GM23338 (cell line): ENCODE results near the gene SLC22A17. TPM values are rescaled to one million over a fixed set of nuclear protein-coding genes. Genes with fewer than 3 reads are reported as not detected.

Experiments
- ATAC-seq: fragments of 200-7000 bp; cut with Tn5 transposase; 3 replicates; pipeline ENCODE4 v1.9.1; 2020
- DNase-seq: peaks from one replicate; pipeline ENCODE4 v3.0.0-alpha.2; 2015; ENCODE audit warnings: low spot score
- H2AFZ ChIP-seq: fragments of 200-600 bp; sonication (generic); 2 replicates; pipeline ENCODE4 v1.8.0; 2016; ENCODE audit warnings: antibody characterized with exemption, mild to moderate bottlenecking, moderate library complexity
- H3F3A ChIP-seq: fragments of 200-600 bp; sonication (generic); replicated peaks from 2 replicates; pipeline ENCODE4 v1.8.0; 2017; ENCODE audit warnings: antibody characterized with exemption, mixed run types, low read depth
- H3K27ac ChIP-seq: fragments of 200-600 bp; sonication (generic); 2 replicates; pipeline ENCODE4 v1.6.1; 2016; ENCODE audit warnings: low read depth
- H3K27me3 ChIP-seq: fragments of 200-600 bp; sonication (generic); 2 replicates; pipeline ENCODE4 v1.8.0; 2016; ENCODE audit warnings: mild to moderate bottlenecking, mixed run types, moderate library complexity; ENCODE audit not compliant: insufficient read depth
- H3K36me3 ChIP-seq: fragments of 200-600 bp; sonication (generic); 2 replicates; pipeline ENCODE4 v1.8.0; 2016; ENCODE audit warnings: mild to moderate bottlenecking; ENCODE audit not compliant: insufficient read depth
- H3K4me1 ChIP-seq: fragments of 200-600 bp; sonication (generic); 2 replicates; pipeline ENCODE4 v1.8.0; 2016; ENCODE audit warnings: mild to moderate bottlenecking, moderate library complexity; ENCODE audit not compliant: insufficient read depth
- H3K4me2 ChIP-seq: fragments of 200-600 bp; sonication (generic); 2 replicates; pipeline ENCODE4 v1.7.1; 2017; ENCODE audit warnings: mixed run types
- H3K4me3 ChIP-seq: fragments of 200-600 bp; sonication (generic); 2 replicates; pipeline ENCODE4 v1.6.1; 2016; ENCODE audit warnings: mixed run types
- H3K79me2 ChIP-seq: fragments of 200-600 bp; sonication (generic); replicated peaks from 2 replicates; pipeline ENCODE4 v1.8.0; 2017; ENCODE audit warnings: mild to moderate bottlenecking; ENCODE audit not compliant: insufficient read depth
- H3K9me2 ChIP-seq: fragments of 200-600 bp; sonication (generic); 2 replicates; pipeline ENCODE4 v1.8.0; 2017; ENCODE audit not compliant: insufficient read depth
- H4K20me1 ChIP-seq: fragments of 200-600 bp; sonication (generic); replicated peaks from 2 replicates; pipeline ENCODE4 v1.8.0; 2017; ENCODE audit warnings: mild to moderate bottlenecking; ENCODE audit not compliant: insufficient read depth
- H3K27ac Mint-ChIP-seq: 2 replicates; pipeline ENCODE4 v1.8.0; 2020; ENCODE audit warnings: inconsistent platforms, mild to moderate bottlenecking, moderate library complexity, mixed read lengths
- H3K27me3 Mint-ChIP-seq: 3 replicates; pipeline ENCODE4 v1.8.0; 2022; ENCODE audit warnings: low read depth, mild to moderate bottlenecking, moderate library complexity, mixed read lengths, inconsistent platforms; ENCODE audit not compliant: insufficient read depth, poor library complexity
- H3K36me3 Mint-ChIP-seq: 3 replicates; pipeline ENCODE4 v1.8.0; 2021; ENCODE audit warnings: low read depth, mild to moderate bottlenecking, inconsistent platforms, moderate library complexity, mixed read lengths
- H3K4me1 Mint-ChIP-seq: 3 replicates; pipeline ENCODE4 v1.8.0; 2020; ENCODE audit warnings: mild to moderate bottlenecking, inconsistent platforms, mixed read lengths
- H3K4me3 Mint-ChIP-seq: 3 replicates; pipeline ENCODE4 v1.8.0; 2021; ENCODE audit warnings: moderate library complexity, mild to moderate bottlenecking, inconsistent platforms, mixed read lengths
- H3K9me3 Mint-ChIP-seq: 3 replicates; pipeline ENCODE4 v1.8.0; 2020; ENCODE audit warnings: moderate library complexity, mild to moderate bottlenecking, inconsistent platforms, mixed read lengths
- CREB1 ChIP-seq: fragments of 250-450 bp; sonication (Bioruptor Pico); IDR thresholded peaks from 2 replicates; pipeline ENCODE4 v1.5.0; 2020; ENCODE audit warnings: low read depth, mild to moderate bottlenecking, moderate library complexity
- EZH2 ChIP-seq: fragments of 200-600 bp; sonication (generic); IDR thresholded peaks from one replicate; pipeline ENCODE4 v1.8.0; 2017; ENCODE audit warnings: antibody characterized with exemption, mild to moderate bottlenecking, low read depth; ENCODE audit not compliant: unreplicated experiment
- EZH2phosphoT487 ChIP-seq: fragments of 200-600 bp; sonication (generic); IDR thresholded peaks from one replicate; pipeline ENCODE4 v1.8.1; 2018; ENCODE audit warnings: antibody characterized with exemption; ENCODE audit not compliant: unreplicated experiment
- JUNB ChIP-seq: IDR thresholded peaks from one replicate; pipeline ENCODE4 v1.6.1; 2016; ENCODE audit warnings: antibody characterized with exemption; ENCODE audit not compliant: unreplicated experiment
- NANOG ChIP-seq: IDR thresholded peaks from 2 replicates; pipeline ENCODE4 v1.6.1; 2016; ENCODE audit warnings: antibody characterized with exemption, borderline replicate concordance
- POLR2AphosphoS5 ChIP-seq: IDR thresholded peaks from 2 replicates; pipeline ENCODE4 v1.6.1; 2016; ENCODE audit warnings: antibody characterized with exemption, low read depth
- STAT1 ChIP-seq: IDR thresholded peaks from one replicate; pipeline ENCODE4 v1.6.1; 2016; ENCODE audit warnings: antibody characterized with exemption; ENCODE audit not compliant: unreplicated experiment
- ZNF114 ChIP-seq: fragments of 250-450 bp; sonication (Bioruptor Pico); IDR thresholded peaks from 2 replicates; pipeline ENCODE4 v1.5.0; 2020; ENCODE audit warnings: mild to moderate bottlenecking, moderate library complexity
- ZNF331 ChIP-seq: fragments of 250-450 bp; sonication (Bioruptor Pico); IDR thresholded peaks from 2 replicates; pipeline ENCODE4 v1.5.0; 2020; ENCODE audit warnings: low read depth, mild to moderate bottlenecking, moderate library complexity
- polyA plus RNA-seq: library from polyadenylated mRNA; unstranded; fragments of >200 nt; fragmentation: Nextera tagmentation; extraction: Ambion mirVana; gene quantifications from 2 replicates; pipeline ENCODE4 v1.2.1, GENCODE V29; 2016
- total RNA-seq: library from RNA; depleted of rRNA; stranded (reverse); fragments of >200 nt; shearing (Covaris generic); gene quantifications from 2 replicates; pipeline ENCODE4 v1.2.3, GENCODE V29; 2014
- TF ChIP-seq, protein P1 (sequence below): fragments of 250-450 bp; sonication (Bioruptor Pico); IDR thresholded peaks from 2 replicates; pipeline ENCODE4 v1.5.0; 2020; ENCODE audit warnings: mild to moderate bottlenecking, moderate library complexity
- TF ChIP-seq, protein P2 (sequence below): IDR thresholded peaks from 2 replicates; pipeline ENCODE4 v1.6.1; 2016; ENCODE audit warnings: antibody characterized with exemption
- TF ChIP-seq, protein P3 (sequence below), 2 experiments: fragments of 200-600 bp in 1 of 2; sonication (generic) in 1 of 2; conservative IDR thresholded peaks; 2 replicates each; pipeline versions ENCODE4 v1.5.1 to v1.6.1; 2016 to 2017; ENCODE audit warnings: antibody characterized with exemption in 2 of 2, low read depth in 2 of 2, mild to moderate bottlenecking in 2 of 2, moderate library complexity in 1 of 2
- TF ChIP-seq, protein P4 (sequence below): IDR thresholded peaks from one replicate; pipeline ENCODE4 v1.6.1; 2018; ENCODE audit warnings: antibody characterized with exemption; ENCODE audit not compliant: unreplicated experiment

Gene SLC22A17
- total and polyA plus RNA-seq, 2 experiments from 2014 or later = 28.6 to 56.6 TPM

DNA sequence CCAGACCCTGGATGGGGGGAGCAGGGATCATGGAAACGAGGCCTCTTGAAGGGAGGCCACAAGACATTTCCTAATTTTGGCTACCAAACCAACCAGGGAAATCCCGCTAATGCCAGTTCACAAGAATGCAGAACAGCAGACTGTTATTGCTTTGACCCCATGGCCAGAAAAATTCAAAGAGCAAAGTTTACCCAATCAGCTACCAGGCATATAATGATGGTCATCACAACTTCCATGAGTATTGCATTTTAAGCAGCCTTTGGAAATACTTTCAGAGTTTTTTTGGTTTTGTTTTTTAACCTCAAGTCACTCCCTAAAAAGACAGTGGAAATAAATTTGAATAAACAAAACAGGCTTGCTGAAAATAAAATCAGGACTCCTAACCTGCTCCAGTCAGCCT, 19.8 kb upstream of the SLC22A17 start, which contains the start of gene IL25:
TSS of gene IL25 (plus strand) at position 301 of the 400 bp plus-strand sequence.
- H3K4me1 ChIP-seq = peaks cover 9% of the 10 kb centered on the region; the same call in 1 of the 2 replicates
- H3K27me3 Mint-ChIP-seq = peaks cover 23% of the 10 kb centered on the region
- peaks cover 26% of the 10 kb centered on the region for H3K27me3 ChIP-seq
- TF ChIP-seq, protein P1, sequence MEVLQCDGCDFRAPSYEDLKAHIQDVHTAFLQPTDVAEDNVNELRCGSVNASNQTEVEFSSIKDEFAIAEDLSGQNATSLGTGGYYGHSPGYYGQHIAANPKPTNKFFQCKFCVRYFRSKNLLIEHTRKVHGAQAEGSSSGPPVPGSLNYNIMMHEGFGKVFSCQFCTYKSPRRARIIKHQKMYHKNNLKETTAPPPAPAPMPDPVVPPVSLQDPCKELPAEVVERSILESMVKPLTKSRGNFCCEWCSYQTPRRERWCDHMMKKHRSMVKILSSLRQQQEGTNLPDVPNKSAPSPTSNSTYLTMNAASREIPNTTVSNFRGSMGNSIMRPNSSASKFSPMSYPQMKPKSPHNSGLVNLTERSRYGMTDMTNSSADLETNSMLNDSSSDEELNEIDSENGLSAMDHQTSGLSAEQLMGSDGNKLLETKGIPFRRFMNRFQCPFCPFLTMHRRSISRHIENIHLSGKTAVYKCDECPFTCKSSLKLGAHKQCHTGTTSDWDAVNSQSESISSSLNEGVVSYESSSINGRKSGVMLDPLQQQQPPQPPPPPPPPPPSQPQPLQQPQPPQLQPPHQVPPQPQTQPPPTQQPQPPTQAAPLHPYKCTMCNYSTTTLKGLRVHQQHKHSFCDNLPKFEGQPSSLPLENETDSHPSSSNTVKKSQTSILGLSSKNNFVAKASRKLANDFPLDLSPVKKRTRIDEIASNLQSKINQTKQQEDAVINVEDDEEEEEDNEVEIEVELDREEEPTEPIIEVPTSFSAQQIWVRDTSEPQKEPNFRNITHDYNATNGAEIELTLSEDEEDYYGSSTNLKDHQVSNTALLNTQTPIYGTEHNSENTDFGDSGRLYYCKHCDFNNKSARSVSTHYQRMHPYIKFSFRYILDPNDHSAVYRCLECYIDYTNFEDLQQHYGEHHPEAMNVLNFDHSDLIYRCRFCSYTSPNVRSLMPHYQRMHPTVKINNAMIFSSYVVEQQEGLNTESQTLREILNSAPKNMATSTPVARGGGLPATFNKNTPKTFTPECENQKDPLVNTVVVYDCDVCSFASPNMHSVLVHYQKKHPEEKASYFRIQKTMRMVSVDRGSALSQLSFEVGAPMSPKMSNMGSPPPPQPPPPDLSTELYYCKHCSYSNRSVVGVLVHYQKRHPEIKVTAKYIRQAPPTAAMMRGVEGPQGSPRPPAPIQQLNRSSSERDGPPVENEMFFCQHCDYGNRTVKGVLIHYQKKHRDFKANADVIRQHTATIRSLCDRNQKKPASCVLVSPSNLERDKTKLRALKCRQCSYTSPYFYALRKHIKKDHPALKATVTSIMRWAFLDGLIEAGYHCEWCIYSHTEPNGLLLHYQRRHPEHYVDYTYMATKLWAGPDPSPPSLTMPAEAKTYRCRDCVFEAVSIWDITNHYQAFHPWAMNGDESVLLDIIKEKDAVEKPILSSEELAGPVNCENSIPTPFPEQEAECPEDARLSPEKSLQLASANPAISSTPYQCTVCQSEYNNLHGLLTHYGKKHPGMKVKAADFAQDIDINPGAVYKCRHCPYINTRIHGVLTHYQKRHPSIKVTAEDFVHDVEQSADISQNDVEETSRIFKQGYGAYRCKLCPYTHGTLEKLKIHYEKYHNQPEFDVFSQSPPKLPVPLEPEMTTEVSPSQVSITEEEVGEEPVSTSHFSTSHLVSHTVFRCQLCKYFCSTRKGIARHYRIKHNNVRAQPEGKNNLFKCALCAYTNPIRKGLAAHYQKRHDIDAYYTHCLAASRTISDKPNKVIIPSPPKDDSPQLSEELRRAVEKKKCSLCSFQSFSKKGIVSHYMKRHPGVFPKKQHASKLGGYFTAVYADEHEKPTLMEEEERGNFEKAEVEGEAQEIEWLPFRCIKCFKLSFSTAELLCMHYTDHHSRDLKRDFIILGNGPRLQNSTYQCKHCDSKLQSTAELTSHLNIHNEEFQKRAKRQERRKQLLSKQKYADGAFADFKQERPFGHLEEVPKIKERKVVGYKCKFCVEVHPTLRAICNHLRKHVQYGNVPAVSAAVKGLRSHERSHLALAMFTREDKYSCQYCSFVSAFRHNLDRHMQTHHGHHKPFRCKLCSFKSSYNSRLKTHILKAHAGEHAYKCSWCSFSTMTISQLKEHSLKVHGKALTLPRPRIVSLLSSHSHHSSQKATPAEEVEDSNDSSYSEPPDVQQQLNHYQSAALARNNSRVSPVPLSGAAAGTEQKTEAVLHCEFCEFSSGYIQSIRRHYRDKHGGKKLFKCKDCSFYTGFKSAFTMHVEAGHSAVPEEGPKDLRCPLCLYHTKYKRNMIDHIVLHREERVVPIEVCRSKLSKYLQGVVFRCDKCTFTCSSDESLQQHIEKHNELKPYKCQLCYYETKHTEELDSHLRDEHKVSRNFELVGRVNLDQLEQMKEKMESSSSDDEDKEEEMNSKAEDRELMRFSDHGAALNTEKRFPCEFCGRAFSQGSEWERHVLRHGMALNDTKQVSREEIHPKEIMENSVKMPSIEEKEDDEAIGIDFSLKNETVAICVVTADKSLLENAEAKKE (CRISPR knock-in tag) = no peak
- TF ChIP-seq, protein P2, sequence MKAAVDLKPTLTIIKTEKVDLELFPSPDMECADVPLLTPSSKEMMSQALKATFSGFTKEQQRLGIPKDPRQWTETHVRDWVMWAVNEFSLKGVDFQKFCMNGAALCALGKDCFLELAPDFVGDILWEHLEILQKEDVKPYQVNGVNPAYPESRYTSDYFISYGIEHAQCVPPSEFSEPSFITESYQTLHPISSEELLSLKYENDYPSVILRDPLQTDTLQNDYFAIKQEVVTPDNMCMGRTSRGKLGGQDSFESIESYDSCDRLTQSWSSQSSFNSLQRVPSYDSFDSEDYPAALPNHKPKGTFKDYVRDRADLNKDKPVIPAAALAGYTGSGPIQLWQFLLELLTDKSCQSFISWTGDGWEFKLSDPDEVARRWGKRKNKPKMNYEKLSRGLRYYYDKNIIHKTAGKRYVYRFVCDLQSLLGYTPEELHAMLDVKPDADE = no peak
- TF ChIP-seq JUNB (no peak), POLR2AphosphoS5 (no peak), ZNF114 (CRISPR knock-in tag) (no peak), STAT1 (no peak), EZH2 (no peak), CREB1 (CRISPR knock-in tag) (no peak), NANOG (no peak), EZH2phosphoT487 (no peak), ZNF331 (CRISPR knock-in tag) (no peak)
- TF ChIP-seq, protein P3, sequence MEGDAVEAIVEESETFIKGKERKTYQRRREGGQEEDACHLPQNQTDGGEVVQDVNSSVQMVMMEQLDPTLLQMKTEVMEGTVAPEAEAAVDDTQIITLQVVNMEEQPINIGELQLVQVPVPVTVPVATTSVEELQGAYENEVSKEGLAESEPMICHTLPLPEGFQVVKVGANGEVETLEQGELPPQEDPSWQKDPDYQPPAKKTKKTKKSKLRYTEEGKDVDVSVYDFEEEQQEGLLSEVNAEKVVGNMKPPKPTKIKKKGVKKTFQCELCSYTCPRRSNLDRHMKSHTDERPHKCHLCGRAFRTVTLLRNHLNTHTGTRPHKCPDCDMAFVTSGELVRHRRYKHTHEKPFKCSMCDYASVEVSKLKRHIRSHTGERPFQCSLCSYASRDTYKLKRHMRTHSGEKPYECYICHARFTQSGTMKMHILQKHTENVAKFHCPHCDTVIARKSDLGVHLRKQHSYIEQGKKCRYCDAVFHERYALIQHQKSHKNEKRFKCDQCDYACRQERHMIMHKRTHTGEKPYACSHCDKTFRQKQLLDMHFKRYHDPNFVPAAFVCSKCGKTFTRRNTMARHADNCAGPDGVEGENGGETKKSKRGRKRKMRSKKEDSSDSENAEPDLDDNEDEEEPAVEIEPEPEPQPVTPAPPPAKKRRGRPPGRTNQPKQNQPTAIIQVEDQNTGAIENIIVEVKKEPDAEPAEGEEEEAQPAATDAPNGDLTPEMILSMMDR (conservative IDR thresholded peaks at IDR 0.05; ENCODE audit: low read depth in 2 of 2) = no peak
- TF ChIP-seq, protein P4, sequence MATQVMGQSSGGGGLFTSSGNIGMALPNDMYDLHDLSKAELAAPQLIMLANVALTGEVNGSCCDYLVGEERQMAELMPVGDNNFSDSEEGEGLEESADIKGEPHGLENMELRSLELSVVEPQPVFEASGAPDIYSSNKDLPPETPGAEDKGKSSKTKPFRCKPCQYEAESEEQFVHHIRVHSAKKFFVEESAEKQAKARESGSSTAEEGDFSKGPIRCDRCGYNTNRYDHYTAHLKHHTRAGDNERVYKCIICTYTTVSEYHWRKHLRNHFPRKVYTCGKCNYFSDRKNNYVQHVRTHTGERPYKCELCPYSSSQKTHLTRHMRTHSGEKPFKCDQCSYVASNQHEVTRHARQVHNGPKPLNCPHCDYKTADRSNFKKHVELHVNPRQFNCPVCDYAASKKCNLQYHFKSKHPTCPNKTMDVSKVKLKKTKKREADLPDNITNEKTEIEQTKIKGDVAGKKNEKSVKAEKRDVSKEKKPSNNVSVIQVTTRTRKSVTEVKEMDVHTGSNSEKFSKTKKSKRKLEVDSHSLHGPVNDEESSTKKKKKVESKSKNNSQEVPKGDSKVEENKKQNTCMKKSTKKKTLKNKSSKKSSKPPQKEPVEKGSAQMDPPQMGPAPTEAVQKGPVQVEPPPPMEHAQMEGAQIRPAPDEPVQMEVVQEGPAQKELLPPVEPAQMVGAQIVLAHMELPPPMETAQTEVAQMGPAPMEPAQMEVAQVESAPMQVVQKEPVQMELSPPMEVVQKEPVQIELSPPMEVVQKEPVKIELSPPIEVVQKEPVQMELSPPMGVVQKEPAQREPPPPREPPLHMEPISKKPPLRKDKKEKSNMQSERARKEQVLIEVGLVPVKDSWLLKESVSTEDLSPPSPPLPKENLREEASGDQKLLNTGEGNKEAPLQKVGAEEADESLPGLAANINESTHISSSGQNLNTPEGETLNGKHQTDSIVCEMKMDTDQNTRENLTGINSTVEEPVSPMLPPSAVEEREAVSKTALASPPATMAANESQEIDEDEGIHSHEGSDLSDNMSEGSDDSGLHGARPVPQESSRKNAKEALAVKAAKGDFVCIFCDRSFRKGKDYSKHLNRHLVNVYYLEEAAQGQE = no peak
- no peak within 1 kb of the TSS for H3K4me2 ChIP-seq
- no peaks in the 10 kb centered on the region for H3F3A ChIP-seq
- H3K36me3 ChIP-seq = no peaks in the 10 kb centered on the region
- no peak for ATAC-seq
- H3K27ac ChIP-seq = no peak within 1 kb of the TSS
- DNase-seq = no peak
- H3K36me3 Mint-ChIP-seq = no peaks in the 10 kb centered on the region
- H3K79me2 ChIP-seq = no peaks in the 10 kb centered on the region
- H3K9me3 Mint-ChIP-seq = no peaks in the 10 kb centered on the region
- H3K9me2 ChIP-seq = peaks cover 4% of the 10 kb centered on the region; the same call in 1 of the 2 replicates
- no peak within 1 kb of the TSS for H3K4me3 Mint-ChIP-seq
- peaks cover 12% of the 10 kb centered on the region; the same call in 2 of the 3 replicates for H3K4me1 Mint-ChIP-seq
- H4K20me1 ChIP-seq = no peaks in the 10 kb centered on the region
- H3K27ac Mint-ChIP-seq = no peak within 1 kb of the TSS
- no peak within 1 kb of the TSS for H2AFZ ChIP-seq
- no peak within 1 kb of the TSS for H3K4me3 ChIP-seq
